ENCODE data around the gene TDRD9.

Gene TDRD9

DNA sequence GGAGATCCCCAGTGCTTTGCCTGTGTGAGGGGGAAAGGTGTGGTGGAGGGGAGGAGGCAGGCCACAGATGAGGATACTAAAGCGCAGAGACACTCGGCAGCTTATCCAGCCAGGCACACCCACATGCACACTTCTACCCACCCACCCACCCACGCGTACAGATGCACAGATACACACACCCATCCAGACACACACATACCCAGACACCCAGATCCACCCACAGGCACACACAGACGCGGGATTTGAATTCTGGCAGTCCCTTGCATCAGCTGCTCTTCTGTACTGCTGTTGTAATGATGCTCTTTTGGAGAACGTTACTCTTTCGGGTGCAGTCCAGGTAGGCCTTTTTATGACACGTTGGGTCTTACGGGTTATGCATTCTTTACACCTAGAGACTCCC is 69.8 kb downstream of the TDRD9 start:
- Histone ChIP-seq H3K79me2 (ENCODE audit: insufficient read depth, low read length) (no peaks in the 10 kb centered on the region), H2AFZ (ENCODE audit: low read length) (no peak overlapping the region), H3K4me2 (ENCODE audit: low read length) (no peak overlapping the region), H3K36me3 (ENCODE audit: insufficient read depth, low read length) (no peaks in the 10 kb centered on the region), H3K27me3 (ENCODE audit: insufficient read depth, low read length) (peaks cover 7% of the 10 kb centered on the region; the same call in 1 of the 2 replicates), H3K4me1 (ENCODE audit: insufficient read depth, low read length, severe bottlenecking) (no peaks in the 10 kb centered on the region), H3K9me3 (ENCODE audit: low read length) (no peaks in the 10 kb centered on the region), H3K9ac (ENCODE audit: low read length) (no peak overlapping the region), H3K9me2 (ENCODE audit: low read depth, low read length) (no peaks in the 10 kb centered on the region), H3F3A (ENCODE audit: insufficient read depth, low read length) (no peaks in the 10 kb centered on the region), H3K4me3 (ENCODE audit: low read depth, low read length, poor library complexity, severe bottlenecking) (no peak overlapping the region), H3K27ac (ENCODE audit: low read depth, low read length, poor library complexity, severe bottlenecking) (no peak overlapping the region), H4K20me1 (ENCODE audit: insufficient read depth, low read length) (no peaks in the 10 kb centered on the region)
- no peak for TF ChIP-seq EZH2 (IDR thresholded peaks at IDR 0.05; ENCODE audit: borderline replicate concordance, low read length)
- TF ChIP-seq, protein P1, sequence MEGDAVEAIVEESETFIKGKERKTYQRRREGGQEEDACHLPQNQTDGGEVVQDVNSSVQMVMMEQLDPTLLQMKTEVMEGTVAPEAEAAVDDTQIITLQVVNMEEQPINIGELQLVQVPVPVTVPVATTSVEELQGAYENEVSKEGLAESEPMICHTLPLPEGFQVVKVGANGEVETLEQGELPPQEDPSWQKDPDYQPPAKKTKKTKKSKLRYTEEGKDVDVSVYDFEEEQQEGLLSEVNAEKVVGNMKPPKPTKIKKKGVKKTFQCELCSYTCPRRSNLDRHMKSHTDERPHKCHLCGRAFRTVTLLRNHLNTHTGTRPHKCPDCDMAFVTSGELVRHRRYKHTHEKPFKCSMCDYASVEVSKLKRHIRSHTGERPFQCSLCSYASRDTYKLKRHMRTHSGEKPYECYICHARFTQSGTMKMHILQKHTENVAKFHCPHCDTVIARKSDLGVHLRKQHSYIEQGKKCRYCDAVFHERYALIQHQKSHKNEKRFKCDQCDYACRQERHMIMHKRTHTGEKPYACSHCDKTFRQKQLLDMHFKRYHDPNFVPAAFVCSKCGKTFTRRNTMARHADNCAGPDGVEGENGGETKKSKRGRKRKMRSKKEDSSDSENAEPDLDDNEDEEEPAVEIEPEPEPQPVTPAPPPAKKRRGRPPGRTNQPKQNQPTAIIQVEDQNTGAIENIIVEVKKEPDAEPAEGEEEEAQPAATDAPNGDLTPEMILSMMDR (IDR thresholded peaks at IDR 0.05; ENCODE audit: low read length) = no peak

DNA sequence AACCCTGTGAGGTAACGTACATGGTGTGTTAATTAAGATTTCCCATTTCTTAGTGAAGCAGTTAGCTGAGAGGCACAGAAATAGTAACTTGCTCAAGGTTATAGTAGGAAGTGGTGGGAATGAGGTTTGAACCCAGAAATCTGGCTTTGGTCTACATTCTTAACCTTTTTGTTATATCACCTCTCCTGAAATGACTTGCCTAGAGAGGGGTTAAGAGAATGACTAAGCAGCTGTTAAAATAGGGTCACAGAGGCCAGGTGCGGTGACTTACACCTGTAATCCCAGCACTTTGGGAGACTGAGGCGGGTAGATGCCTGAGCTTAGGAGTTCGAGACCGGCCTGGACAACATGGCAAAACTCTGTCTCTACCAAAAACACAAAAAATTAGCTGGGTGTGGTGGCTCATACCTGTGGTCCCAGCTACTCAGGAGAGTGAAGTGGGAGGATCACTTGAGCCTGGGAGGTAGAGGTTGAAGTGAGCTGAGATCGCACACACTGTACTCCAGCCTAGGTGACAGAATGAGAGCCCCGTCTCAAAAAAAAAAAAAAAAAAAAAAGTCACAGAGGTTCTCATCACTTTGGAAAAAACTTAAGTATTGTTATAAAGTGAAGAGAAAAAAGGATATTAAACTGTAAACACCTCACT is 71.7 kb downstream of the TDRD9 start:
- H3K27ac ChIP-seq (ENCODE audit: low read depth, low read length, poor library complexity, severe bottlenecking) = no peak overlapping the region
- no peaks in the 10 kb centered on the region for H3K4me1 ChIP-seq (ENCODE audit: insufficient read depth, low read length, severe bottlenecking)
- H3K9ac ChIP-seq (ENCODE audit: low read length) = no peak overlapping the region
- H3K9me3 ChIP-seq (ENCODE audit: low read length) = no peaks in the 10 kb centered on the region
- no peaks in the 10 kb centered on the region for H4K20me1 ChIP-seq (ENCODE audit: insufficient read depth, low read length)
- TF ChIP-seq, protein P1 (IDR thresholded peaks at IDR 0.05; ENCODE audit: low read length) = no peak
- TF ChIP-seq EZH2 (IDR thresholded peaks at IDR 0.05; ENCODE audit: borderline replicate concordance, low read length) = no peak
- H3K4me2 ChIP-seq (ENCODE audit: low read length) = no peak overlapping the region
- no peaks in the 10 kb centered on the region for H3K36me3 ChIP-seq (ENCODE audit: insufficient read depth, low read length)
- H3K79me2 ChIP-seq (ENCODE audit: insufficient read depth, low read length) = no peaks in the 10 kb centered on the region
- no peaks in the 10 kb centered on the region for H3K9me2 ChIP-seq (ENCODE audit: low read depth, low read length)
- no peak overlapping the region for H2AFZ ChIP-seq (ENCODE audit: low read length)
- no peaks in the 10 kb centered on the region for H3F3A ChIP-seq (ENCODE audit: insufficient read depth, low read length)
- no peak overlapping the region for H3K4me3 ChIP-seq (ENCODE audit: low read depth, low read length, poor library complexity, severe bottlenecking)
- peaks cover 7% of the 10 kb centered on the region; the same call in 1 of the 2 replicates for H3K27me3 ChIP-seq (ENCODE audit: insufficient read depth, low read length)

DNA sequence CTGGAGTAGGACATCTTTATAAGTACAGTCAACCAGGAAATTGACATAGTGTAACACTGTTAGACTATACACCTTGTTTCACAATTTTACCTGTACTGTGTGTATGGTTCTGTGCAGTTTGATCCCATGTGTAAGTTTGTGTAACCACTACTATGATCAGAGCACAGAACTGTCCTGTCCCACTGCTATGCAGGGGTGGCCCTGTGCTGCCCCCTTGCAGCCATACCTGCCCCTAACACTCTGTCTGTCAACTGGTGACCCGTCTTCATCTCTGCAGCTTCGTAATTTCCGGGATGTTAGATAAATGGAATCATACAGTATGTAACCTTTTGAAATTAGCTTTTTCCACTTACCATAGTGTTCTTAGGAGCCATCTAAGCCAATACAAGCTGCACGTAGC is 72.7 kb downstream of the TDRD9 start:
- no peak overlapping the region for H3K9ac ChIP-seq (ENCODE audit: low read length)
- no peaks in the 10 kb centered on the region for H3K9me2 ChIP-seq (ENCODE audit: low read depth, low read length)
- no peaks in the 10 kb centered on the region for H3K79me2 ChIP-seq (ENCODE audit: insufficient read depth, low read length)
- no peak for TF ChIP-seq EZH2 (IDR thresholded peaks at IDR 0.05; ENCODE audit: borderline replicate concordance, low read length)
- TF ChIP-seq, protein P1 (IDR thresholded peaks at IDR 0.05; ENCODE audit: low read length) = peak; percentile 61
- H3K4me3 ChIP-seq (ENCODE audit: low read depth, low read length, poor library complexity, severe bottlenecking) = no peak overlapping the region
- H2AFZ ChIP-seq (ENCODE audit: low read length) = no peak overlapping the region
- no peaks in the 10 kb centered on the region for H3K36me3 ChIP-seq (ENCODE audit: insufficient read depth, low read length)
- no peaks in the 10 kb centered on the region for H3K9me3 ChIP-seq (ENCODE audit: low read length)
- H3K27ac ChIP-seq (ENCODE audit: low read depth, low read length, poor library complexity, severe bottlenecking) = no peak overlapping the region
- no peaks in the 10 kb centered on the region for H4K20me1 ChIP-seq (ENCODE audit: insufficient read depth, low read length)
- no peak overlapping the region for H3K4me2 ChIP-seq (ENCODE audit: low read length)
- peaks cover 7% of the 10 kb centered on the region; the same call in 1 of the 2 replicates for H3K27me3 ChIP-seq (ENCODE audit: insufficient read depth, low read length)
- H3F3A ChIP-seq (ENCODE audit: insufficient read depth, low read length) = no peaks in the 10 kb centered on the region
- H3K4me1 ChIP-seq (ENCODE audit: insufficient read depth, low read length, severe bottlenecking) = no peaks in the 10 kb centered on the region
